Sciatic nerve (tissue), 2 donors: Measurements from ENCODE around the gene KRTAP5-1. TPM values are rescaled to one million over a fixed set of nuclear protein-coding genes. Genes with fewer than 3 reads are reported as not detected.

Experiments
- ATAC-seq: fragments of 200-7000 bp; cut with Tn5 transposase; one replicate; pipeline ENCODE4 v1.9.1; 2020; ENCODE audit warnings: mild to moderate bottlenecking, moderate library complexity
- DNase-seq: peaks from one replicate; pipeline ENCODE4 v3.0.0-alpha.2; 2020; ENCODE audit warnings: low spot score
- intact Hi-C: fragments of 100-400 bp; cut with DNase I; formaldehyde crosslinking; loops from one replicate; pipeline ENCODE4 v1.14.2; 2022
- total RNA-seq: library from RNA; stranded (reverse); fragmentation: NEBNext Ultra II Directional; extraction: Animal tissue kit (Norgen Biotek cat#: 25700); gene quantifications from one replicate; pipeline ENCODE4 v1.2.1, GENCODE V29; 2021
- donor health status: DM: no; HTN: no; CAD: no.
- donor health status: DM: no; HTN: no; CAD: no.

KRTAP5-1 gene
- total RNA-seq, 1 donor from 2014 or later = not detected

DNA sequence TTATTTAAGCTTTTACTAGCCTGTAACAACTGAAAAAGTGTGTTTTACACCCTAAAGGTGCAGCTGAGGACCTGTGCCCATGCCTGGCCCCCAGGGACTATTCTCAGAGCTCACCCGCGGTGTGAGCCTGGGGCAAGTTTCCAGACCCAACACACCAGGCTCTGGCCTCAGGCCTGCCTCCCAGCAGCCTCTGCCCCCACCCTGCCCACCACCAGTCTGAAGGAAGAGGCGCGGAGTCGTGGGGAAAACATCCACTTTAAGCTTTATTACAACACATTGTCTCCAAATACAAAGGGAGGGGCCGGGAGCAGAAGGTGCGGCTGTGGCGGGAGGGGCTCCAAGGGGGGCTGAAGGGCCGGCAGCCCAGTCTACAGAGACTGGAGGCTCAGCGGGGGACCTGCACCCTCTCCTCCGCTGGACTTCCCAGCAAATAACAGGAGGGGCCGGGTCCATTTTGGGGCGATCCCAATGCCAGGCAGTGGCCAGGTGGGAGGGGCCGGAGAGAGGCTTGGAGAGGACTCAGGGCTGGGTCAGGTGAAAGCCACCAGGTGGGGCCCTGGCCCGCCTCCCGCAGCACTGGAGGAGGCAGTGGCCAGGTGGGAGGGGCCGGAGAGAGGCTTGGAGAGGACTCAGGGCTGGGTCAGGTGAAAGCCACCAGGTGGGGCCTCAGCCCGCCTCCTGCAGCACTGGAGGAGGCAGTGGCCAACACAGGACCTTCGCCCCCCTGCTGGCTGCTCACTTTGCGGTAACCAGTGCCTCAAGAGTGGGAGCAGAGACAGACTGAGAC, 31.1 kb downstream of the KRTAP5-1 start:
- no peak for ATAC-seq
- intact Hi-C loops = no loop called here
- no peak for DNase-seq

DNA sequence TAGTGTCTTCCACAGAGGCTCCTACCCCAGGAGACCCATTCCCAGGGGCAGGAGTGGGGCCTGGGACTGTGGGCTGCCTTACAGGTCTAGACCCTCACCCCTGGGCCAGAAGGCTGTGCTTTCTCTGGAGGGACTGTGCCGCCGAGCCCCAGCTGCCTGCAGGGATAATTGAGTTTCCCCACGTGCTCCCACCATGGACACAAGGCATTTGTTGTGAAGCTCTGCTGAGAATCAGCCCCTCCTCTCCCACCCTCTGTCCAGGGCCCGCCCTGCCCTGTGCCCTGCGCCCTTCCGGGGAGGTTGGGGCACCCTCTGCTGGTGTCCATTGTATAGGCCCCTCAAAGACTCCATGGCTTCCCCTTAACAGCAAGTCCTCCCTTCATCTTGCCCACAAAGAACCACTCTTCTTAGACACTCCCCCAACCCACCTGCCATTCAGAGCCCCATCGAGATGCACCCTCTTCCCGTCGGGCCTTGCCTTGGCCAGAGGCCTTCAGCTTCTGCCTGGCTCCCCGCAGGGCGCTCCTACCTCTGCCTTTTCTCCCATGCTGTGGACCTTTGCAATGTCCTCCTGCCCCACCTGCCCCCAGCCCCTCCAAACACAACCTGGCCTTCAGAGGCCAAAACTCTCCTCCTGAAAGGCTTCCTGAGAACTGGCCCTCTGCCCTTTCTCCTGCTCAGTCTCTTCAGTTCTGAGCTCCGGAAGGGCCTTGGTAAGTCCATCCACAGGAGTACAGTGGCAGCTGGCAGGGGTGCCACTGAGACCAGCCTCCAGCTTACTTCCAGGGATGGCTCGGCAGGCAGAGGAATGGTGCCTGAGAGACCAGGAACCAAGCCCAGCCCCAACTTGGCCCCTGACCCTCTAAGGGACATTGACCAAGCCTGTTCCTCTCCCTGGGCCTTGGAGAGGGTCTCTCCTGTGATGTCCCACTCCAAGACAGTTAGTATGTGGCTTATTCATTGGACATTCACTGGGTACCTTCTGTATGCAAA, 35.4 kb downstream of the KRTAP5-1 start:
- DNase-seq = no peak
- intact Hi-C loops = no loop called here
- peak; percentile 38 for ATAC-seq

DNA sequence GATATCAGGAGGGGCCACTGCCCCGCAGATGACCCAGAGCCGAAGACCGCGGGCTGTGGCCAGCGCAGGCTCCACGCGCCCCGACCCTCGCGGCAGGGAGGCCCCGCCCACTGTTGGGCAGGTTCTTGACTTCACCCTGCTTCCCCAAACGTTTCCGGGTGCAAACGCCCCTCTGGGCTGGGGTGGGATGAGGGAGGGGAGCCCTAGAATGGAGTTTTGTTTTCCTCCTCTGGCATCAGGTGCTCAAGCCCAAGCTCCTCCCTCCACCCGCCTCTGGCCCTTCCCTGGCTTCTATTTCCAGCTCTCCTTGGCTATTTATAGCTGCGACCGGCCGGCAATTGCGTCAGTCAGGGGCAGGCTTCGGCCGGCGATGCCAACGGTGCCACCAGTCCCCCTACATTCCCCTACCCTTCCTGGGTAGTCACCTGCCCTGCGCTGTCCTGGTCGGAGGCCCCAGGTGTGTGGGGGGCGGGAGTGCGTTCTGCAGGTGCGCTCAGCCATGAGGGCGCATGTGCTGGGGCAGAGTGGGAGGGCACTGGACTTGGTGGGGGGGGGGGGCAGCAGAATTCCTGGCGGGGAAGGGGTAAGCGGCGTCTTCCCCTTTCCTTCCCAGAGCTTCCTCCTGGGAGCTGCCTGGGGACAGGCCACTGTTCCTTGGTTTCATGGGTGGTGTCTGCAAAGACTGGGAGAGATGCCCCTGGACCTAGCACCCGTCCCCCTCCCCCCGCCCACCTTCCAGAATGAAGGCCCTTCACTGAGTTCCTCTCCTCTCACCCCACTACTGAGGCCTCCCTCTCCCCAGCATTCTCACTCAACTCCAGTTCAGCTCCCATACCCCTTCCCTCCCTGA, 36.6 kb downstream of the KRTAP5-1 start:
- intact Hi-C loops = no loop called here
- peak; percentile 70 for ATAC-seq
- no peak for DNase-seq

DNA sequence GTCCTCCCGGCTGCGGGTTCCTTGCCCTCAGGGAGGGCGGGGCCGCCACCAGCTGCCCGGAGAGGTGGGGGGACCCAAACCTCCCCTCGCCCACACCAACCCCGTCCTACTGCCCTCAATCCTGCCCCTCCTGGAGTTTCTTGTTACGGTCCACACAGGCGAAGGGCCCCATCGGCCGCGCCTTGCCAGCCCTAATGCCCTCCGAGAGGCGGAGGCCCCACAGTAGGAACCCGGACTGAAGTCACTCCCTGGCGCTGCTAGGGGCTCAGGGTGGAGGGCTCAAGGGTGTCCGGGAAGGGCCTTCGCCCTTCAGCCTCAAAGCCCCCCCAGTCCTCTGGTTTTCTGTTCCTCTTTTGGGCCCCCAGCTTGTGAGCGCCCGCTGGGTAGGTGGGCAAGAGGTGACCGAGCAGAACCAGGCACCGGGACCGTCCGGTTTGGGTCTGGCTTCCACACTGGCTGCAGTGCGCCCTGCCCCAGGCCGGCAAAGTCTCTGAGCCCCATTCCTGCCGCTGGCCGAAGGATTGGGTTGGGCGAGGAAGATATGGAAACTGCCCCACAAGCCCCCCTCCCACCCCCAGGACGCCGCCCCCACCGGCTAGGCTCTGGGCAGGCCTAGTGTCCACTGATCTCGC, 37.5 kb downstream of the KRTAP5-1 start:
- intact Hi-C loops = loop anchor here (2.0 kb wide), 1 partner anchor 27 kb away; no protein-coding TSS in a partner anchor
- ATAC-seq = peak; percentile 10
- DNase-seq = no peak

DNA sequence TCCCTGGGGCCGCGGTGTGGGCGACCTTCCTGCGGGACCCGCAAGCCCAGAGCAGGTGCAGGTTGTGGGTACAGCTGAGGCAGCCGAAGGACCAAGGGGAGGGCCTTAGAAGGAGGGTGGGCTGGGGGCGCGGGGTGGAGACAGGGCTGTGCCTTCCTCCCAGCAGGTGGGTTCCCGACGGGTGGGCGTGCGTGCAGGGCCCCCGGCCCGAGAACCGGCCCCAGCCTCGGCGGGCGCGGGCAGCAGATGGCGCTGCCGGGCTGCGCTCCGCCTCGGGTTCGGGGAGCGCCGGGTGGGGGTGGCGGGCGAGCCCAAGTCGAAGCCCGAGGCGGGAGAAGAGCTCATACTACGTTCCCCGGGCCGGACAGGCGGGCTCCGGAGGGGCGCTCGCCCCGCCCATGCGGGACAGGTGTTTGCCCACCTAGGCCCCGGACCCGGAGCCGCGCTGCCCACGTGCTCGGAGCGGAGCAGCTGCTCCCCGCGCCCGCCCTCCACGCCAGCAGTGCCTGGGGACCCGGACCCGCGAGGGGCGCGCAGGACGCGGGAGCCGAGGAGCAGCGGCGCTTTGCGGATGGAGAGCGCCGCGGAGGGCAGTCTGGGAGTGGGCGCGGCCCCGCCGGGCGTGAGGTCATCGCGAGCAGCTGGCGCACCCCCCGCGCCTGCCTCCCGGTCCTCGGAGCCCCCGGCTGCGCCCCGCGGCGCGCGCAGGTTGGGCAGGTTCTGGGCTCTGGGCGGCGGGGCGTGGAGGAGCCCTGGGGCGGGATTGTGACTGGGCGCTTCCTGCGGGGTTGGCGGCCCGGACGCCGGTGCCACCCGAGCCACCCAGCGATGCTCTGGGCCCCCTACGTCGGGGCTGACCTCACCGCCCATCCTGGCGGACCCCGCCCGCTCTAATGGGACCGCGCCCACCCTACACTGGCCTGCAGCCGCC, 38.3 kb downstream of the KRTAP5-1 start:
- intact Hi-C loops = loop anchor here (2.0 kb wide), 1 partner anchor 28 kb away; no protein-coding TSS in a partner anchor
- peak; percentile 42 for ATAC-seq
- no peak for DNase-seq

DNA sequence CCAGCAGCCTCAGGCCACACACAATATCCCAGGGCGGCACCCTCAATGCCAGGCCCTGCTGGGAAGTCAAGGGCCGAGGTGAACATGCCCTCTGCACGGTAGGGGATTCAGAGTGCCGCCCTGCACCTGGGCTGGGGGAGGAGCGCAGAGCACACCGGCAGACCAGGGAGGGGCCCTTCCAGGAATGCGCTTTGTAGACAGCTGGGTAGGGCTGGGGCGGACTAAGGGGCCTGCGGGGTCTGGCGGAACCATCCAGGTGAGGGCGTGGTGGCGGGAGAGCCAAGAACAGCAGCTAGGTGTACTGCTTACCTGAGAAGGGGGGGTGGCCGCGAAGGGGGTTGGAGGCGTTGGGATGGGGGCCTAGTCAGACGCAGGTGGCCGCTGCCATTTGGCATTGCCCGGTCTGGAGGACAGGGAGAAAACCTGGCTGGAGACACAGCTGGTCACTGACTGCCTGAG, 39.0 kb downstream of the KRTAP5-1 start:
- intact Hi-C loops = loop anchor here (2.0 kb wide), 1 partner anchor 29 kb away; no protein-coding TSS in a partner anchor
- DNase-seq (no peak), ATAC-seq (no peak)

DNA sequence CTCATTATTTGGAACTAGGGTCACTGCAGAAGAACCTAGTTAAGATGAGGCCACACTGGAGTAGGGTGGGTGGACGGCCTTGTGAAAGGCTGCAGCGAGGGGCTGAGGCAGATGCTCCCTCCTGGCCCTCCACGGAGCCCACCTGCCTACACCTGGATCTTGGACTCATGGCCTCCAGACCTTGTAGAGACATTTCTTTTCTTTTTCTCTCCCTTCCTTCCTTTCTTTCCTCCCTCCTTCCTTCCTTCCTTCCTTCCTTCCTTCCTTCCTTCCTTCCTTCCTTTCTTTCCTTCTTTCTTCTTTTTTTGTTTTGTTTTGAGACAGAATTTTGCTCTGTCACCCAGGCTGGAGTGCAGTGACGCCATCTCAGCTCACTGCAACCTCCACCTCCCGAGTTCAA, 39.7 kb downstream of the KRTAP5-1 start:
- ATAC-seq = no peak
- DNase-seq = no peak
- intact Hi-C loops = no loop called here

DNA sequence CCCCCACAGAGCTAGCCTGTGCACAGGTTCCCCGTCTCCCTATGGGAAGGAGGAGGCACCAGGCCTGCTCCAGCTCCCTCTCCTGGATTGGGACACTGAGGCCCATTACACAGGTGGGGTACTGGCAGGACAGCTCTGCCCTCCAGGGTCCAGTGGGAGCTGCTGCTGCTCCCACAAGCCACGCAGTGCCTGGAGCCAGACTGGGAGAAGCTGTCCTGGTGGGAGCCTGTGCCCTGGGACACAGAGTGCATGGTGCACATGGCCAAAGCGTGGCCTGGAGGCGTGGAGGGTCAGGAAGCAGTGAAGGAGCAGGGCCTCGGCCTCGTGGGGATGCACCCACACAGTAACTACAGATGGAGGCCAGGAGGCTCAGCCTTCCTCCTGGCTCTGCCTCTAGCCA, 40.5 kb downstream of the KRTAP5-1 start:
- intact Hi-C loops = no loop called here
- DNase-seq (no peak), ATAC-seq (no peak)

DNA sequence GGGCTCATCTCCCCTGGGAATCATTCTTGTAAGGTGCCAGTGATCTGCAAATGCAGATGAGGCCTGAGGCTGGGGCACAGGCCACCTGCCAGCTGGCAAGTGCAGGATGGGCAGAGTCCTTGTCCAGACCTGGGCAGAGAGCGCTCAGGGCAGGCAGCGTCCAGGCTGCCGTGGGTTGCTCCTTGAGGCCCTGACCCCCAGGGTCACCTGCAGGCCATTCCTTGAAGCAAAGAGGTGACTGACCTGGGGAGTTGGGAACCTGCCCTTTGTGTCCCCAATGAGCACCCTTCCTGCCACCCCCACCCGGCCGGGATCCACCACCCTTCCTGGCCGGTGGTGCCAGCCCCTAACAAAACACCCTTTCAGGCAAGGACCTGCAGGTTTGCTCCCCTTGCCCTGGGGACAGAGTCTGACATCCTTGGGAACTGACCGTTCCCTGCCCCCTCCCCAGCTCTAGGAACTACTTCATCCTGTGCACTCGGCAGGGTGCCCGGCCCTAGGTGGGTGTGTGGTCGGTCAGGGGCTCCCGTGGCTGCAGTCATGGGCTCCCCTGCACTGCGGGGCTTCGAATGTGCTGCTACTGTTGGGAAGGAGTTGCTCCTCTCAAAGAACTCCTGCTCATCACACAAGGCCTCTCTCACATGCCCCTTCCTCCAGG, 41.3 kb downstream of the KRTAP5-1 start:
- no peak for DNase-seq

DNA sequence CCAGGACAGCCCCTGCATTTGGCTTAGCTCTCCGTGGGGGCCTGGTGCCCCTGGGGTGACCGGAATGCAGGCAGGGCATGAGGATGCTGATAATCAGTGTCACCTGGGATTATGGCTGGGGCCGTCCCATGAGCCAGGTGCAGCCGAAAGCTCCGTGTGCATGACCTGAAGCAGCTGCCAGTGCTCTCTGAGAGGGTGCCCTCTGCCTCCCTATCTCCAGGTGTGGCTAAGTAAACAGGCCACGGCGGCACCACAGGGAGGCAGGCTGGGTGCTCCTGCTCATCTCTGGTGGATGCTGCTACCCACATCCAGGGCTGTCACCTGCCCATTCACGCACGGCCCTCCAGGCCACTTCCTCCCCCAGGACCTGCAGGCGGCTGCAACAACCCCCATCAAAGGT, 42.8 kb downstream of the KRTAP5-1 start:
- ATAC-seq = no peak
- no peak for DNase-seq
- intact Hi-C loops = no loop called here

More for the DNA sequence above, 41.3 kb downstream of the KRTAP5-1 start:
- ATAC-seq = no peak
- intact Hi-C loops = no loop called here

DNA sequence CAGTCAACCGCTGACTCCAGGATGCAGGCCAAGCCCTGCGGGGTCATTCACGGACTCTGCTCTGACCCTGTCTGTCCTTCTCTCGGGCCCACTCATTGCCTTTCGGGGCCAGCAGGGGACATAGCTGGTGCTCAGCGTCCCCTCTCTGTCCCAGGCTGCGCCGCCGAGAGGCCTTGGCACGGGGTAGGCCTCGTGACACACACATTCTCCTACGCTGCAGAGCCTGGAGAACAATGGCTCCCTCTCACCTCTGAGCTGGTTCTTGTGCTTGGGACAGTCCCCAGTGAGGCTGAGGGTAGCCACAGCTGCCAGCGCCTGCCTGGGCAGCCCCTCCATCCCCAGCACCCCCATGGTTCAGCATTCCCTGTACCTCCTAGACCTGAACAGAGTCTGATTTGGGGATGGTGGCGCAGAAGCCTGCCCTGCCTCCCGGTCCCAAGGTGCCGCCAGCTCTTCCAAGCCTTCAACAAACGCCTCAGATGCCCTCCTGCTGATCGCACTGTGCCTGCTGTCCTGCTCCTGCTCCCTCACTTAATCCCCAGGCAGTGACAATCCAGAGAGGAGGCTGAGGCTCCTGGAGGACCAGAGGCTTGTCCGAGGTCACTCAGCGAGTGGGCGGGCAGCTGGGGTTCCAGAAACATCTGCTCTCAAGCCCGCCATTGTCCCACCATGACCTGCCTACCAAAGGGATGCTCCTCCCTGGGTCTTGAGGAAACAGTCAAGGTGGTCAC, 43.4 kb downstream of the KRTAP5-1 start:
- ATAC-seq (peak; percentile 83), DNase-seq (no peak)
- intact Hi-C loops = no loop called here

DNA sequence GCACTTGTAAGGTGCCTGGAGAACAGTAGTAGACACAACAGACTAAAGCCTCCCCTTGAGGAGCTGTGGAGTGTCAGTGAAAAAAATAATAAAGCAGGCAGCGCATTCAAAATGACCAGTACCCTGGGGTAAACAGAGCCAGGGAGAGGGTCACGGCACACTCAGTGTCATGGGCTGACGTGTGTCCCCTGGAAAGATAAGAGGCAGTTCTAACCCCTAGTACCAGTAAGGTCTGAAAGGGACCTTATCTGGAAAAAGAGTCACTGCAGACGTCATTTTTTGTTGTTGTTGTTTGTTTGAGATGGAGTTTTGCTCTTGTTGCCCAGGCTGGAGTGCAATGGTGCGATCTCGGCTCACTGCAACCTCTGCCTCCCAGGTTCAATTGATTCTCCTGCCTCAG, 45.0 kb downstream of the KRTAP5-1 start:
- intact Hi-C loops = no loop called here
- ATAC-seq (no peak), DNase-seq (no peak)

DNA sequence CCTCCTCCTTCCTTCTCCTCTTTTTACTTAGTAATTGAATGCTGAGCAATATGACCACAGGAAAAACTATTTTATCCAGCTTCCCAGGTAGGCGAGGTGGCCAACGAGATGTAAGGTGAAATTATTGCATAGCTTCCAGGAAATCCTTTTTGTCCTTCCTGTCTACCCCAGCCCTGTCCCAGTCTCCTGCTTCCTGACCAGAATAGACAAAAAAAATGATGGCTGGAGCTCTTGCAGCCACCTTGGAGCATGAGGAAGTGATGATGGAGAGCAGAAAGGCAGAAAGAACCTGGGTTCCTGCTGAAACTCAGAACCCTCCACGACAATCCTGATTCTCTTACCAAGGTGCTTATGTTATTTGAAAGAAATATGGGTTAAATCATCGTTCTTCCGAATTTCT, 46.9 kb downstream of the KRTAP5-1 start:
- intact Hi-C loops = no loop called here
- DNase-seq = no peak

DNA sequence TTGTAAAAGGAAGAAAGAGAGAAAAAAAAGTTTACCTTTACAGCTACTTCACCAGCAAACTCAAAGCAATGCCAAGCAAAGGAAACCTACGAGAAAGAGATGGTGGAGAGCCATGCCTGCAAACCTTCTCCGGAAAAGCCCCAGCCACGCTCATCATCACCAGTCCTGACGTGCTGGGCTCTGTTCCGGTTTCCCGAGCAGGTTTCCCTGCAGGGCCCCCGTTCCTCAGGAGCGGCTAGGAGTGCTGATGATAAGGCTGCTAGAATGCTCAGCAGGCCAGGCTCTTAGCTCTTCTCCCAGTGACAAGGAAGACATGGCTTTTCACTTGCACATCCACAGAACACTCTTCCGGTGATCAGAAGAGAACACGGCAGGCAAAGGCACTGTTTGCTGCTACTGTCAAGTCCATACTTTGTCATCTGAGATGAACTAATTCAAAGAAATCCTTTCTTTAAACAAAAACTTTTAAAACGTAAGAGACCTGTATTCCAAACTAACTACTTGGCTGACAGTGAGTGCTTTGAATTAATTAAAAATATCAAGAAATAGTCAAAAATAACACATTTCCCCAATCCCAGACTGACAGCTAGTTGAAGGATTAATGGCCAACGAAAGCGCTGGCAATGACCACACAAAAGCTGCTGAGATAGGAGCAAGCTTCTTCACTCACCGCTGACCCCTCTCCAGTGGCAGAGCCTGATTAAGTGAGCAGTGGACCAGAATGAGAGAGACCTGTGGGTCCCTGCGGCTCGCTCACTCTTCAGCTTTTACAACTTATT, 48.8 kb downstream of the KRTAP5-1 start:
- DNase-seq = no peak
- intact Hi-C loops = no loop called here
- no peak for ATAC-seq

More for the DNA sequence above, 46.9 kb downstream of the KRTAP5-1 start:
- no peak for ATAC-seq

DNA sequence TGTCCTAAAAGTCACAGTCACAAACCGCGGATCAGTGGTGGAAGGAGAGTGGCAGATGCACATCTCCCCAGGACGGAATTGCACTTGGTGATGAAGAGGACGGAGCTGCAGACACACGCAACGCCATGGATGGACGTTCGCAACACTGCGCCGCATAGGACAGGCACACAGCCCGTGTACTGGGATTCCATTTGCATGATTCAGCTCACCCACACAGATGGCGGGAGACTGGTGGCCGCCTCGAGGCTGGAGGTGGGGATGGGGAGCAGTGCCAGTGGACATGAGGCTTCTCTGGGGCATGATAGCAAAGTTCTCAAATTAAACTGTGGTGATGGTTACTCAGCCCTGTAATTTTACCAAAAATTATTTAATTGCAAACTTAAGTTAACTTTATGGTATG, 50.4 kb downstream of the KRTAP5-1 start:
- ATAC-seq (peak; percentile 52), DNase-seq (no peak)
- intact Hi-C loops = no loop called here
